ENCODE data around the gene FCER1G. TPM values are rescaled to one million over a fixed set of nuclear protein-coding genes. Genes with fewer than 3 reads are reported as not detected.

The FCER1G gene
- total and polyA plus RNA-seq, 9 of the 15 experiments (the other 6 are each of a cell fraction or from before 2014, with no cell fraction given), result 0.15 to 0.69 (median 0.31) TPM; not detected in 2

- TF ChIP-seq MITF (IDR thresholded peaks at IDR 0.05), result no peak
- TF ChIP-seq MAZ (CRISPR knock-in tag; conservative IDR thresholded peaks at IDR 0.05 in 1 of 2, IDR thresholded peaks at IDR 0.05 in 1 of 2), result peak; percentile 32 to 82; a peak in 2 of 4 replicates
- 0 out of 2 replicates have a peak, but pooled peaks have one; percentile 23 for TF ChIP-seq ZNF384 (IDR thresholded peaks at IDR 0.05; ENCODE audit: low read depth, low read length)
- no peak for TF ChIP-seq MXI1 (IDR thresholded peaks at IDR 0.05; ENCODE audit: low read depth, low read length)
- no peak for TF ChIP-seq ZNF324 (CRISPR knock-in tag; IDR thresholded peaks at IDR 0.05)
- TF ChIP-seq LARP7 (IDR thresholded peaks at IDR 0.05), result no peak
- TF ChIP-seq KDM1A (IDR thresholded peaks at IDR 0.05), result peak in 1 of 2 experiments; percentile 30; a peak in 1 of 4 replicates
- TF ChIP-seq HSF4 (CRISPR knock-in tag; IDR thresholded peaks at IDR 0.05; ENCODE audit: borderline replicate concordance), result no peak
- TF ChIP-seq MAFK (IDR thresholded peaks at IDR 0.05; ENCODE audit: low read length), result no peak
- TF ChIP-seq ZNF354B (CRISPR knock-in tag; IDR thresholded peaks at IDR 0.05), result no peak
- TF ChIP-seq ESRRB (CRISPR knock-in tag; IDR thresholded peaks at IDR 0.05; ENCODE audit: borderline replicate concordance), result no peak
- TF ChIP-seq CCAR2 (IDR thresholded peaks at IDR 0.05; ENCODE audit: low read depth, low read length), result no peak
- no peak for TF ChIP-seq RBBP5 (IDR thresholded peaks at IDR 0.05; ENCODE audit: borderline replicate concordance, insufficient read depth, low read length, poor library complexity, severe bottlenecking)
- TF ChIP-seq EZH2 (IDR thresholded peaks at IDR 0.05; ENCODE audit: borderline replicate concordance, low read depth, low read length), result no peak
- no peak for TF ChIP-seq SRSF9 (IDR thresholded peaks at IDR 0.05; ENCODE audit: borderline replicate concordance, low read depth, low read length)
- TF ChIP-seq ETV5 (CRISPR knock-in tag; IDR thresholded peaks at IDR 0.05; ENCODE audit: low read depth), result no peak
- TF ChIP-seq PTRF (tag; IDR thresholded peaks at IDR 0.05), result no peak
- TF ChIP-seq CBFA2T3 (IDR thresholded peaks at IDR 0.05), result no peak
- TF ChIP-seq VEZF1 (CRISPR knock-in tag; IDR thresholded peaks at IDR 0.05), result peak; percentile 63; the same call in 1 of the 2 replicates
- TF ChIP-seq RAD21 (CRISPR knock-in tag; conservative IDR thresholded peaks at IDR 0.05 in 1 of 2, IDR thresholded peaks at IDR 0.05 in 1 of 2), result peak; percentile 89 to 93
- TF ChIP-seq MTF1 (CRISPR knock-in tag; IDR thresholded peaks at IDR 0.05; ENCODE audit: borderline replicate concordance), result no peak
- TF ChIP-seq STAG1 (CRISPR knock-in tag; IDR thresholded peaks at IDR 0.05; ENCODE audit: borderline replicate concordance), result peak; percentile 77
- peak; percentile 42 for TF ChIP-seq NEUROD1 (IDR thresholded peaks at IDR 0.05; ENCODE audit: borderline replicate concordance, low read depth, low read length, partially characterized antibody)
- TF ChIP-seq RBM39 (optimal IDR thresholded peaks at IDR 0.05; ENCODE audit: low read depth, low read length), result no peak
- TF ChIP-seq HDAC3 (IDR thresholded peaks at IDR 0.05; ENCODE audit: borderline replicate concordance, partially characterized antibody), result no peak
- TF ChIP-seq NCOA4 (IDR thresholded peaks at IDR 0.05; ENCODE audit: partially characterized antibody), result no peak
- TF ChIP-seq FOXA3 (CRISPR knock-in tag; conservative IDR thresholded peaks at IDR 0.05 in 1 of 2, IDR thresholded peaks at IDR 0.05 in 1 of 2), result no peak
- TF ChIP-seq CHD2 (IDR thresholded peaks at IDR 0.05; ENCODE audit: low read depth, low read length), result no peak; the same call in 1 of the 2 replicates
Observed at GRCh38 chr1:161209790-161210409, 5.2 kb upstream of the FCER1G start (continued).
